ENCODE results near the gene EGFLAM.

DNA sequence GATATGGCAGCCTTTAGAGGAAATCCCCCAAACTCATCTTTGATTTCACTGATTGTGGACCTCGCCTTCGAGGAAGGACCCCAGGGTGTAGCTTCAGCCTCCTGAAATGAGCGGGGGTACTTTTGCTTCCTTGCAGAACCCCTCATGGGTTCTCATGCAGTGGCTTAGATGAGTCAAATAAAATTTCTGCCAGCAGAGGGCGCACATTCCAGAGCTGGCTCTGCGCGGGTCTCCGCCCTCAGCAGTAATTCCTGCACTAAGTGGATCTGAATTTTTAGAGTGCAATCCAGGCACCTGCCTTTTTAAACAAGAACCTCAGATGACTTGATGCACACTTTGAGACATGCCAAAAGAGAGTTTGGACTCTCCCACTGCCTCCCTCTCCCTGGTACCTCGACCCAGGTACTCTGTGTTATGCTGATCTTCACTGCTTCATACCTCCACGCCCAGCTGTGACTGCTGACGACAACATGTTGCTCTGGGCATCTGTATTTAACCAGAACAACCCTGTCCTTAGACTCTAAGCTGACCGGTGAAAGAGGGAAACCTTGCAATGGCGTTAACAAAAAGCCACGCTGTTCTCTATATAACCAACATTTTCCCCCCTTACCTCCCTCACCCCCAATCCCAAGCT lies 7.3 kb downstream of the EGFLAM start:
- 0 out of 2 replicates have a peak, but pooled peaks have one; percentile 21 for TF ChIP-seq ATF7 (IDR thresholded peaks at IDR 0.05)
- TF ChIP-seq SRF (CRISPR knock-in tag; IDR thresholded peaks at IDR 0.05) = no peak
- no peak for TF ChIP-seq CBFB (CRISPR knock-in tag; IDR thresholded peaks at IDR 0.05)
- TF ChIP-seq CTCF (IDR thresholded peaks at IDR 0.05 in 2 of 3, conservative IDR thresholded peaks at IDR 0.05 in 1 of 3; ENCODE audit: insufficient read depth in 2 of 3, low read depth in 1 of 3, low read length in 3 of 3) = peak; percentile 80 to 85 (median 82)
- TF ChIP-seq, protein P1, sequence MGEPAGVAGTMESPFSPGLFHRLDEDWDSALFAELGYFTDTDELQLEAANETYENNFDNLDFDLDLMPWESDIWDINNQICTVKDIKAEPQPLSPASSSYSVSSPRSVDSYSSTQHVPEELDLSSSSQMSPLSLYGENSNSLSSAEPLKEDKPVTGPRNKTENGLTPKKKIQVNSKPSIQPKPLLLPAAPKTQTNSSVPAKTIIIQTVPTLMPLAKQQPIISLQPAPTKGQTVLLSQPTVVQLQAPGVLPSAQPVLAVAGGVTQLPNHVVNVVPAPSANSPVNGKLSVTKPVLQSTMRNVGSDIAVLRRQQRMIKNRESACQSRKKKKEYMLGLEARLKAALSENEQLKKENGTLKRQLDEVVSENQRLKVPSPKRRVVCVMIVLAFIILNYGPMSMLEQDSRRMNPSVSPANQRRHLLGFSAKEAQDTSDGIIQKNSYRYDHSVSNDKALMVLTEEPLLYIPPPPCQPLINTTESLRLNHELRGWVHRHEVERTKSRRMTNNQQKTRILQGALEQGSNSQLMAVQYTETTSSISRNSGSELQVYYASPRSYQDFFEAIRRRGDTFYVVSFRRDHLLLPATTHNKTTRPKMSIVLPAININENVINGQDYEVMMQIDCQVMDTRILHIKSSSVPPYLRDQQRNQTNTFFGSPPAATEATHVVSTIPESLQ (CRISPR knock-in tag; IDR thresholded peaks at IDR 0.05) = no peak
- TF ChIP-seq HDAC2 (IDR thresholded peaks at IDR 0.05) = no peak
- TF ChIP-seq PRDM10 (IDR thresholded peaks at IDR 0.05; ENCODE audit: partially characterized antibody) = no peak
- TF ChIP-seq EZH2 (IDR thresholded peaks at IDR 0.05; ENCODE audit: borderline replicate concordance, low read depth, low read length) = no peak
- no peak for TF ChIP-seq ELF1 (tag; IDR thresholded peaks at IDR 0.05)
- TF ChIP-seq CEBPB (tag; IDR thresholded peaks at IDR 0.05) = no peak
- TF ChIP-seq, protein P2, sequence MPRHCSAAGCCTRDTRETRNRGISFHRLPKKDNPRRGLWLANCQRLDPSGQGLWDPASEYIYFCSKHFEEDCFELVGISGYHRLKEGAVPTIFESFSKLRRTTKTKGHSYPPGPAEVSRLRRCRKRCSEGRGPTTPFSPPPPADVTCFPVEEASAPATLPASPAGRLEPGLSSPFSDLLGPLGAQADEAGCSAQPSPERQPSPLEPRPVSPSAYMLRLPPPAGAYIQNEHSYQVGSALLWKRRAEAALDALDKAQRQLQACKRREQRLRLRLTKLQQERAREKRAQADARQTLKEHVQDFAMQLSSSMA (CRISPR knock-in tag; IDR thresholded peaks at IDR 0.05) = no peak
- TF ChIP-seq, protein P3, sequence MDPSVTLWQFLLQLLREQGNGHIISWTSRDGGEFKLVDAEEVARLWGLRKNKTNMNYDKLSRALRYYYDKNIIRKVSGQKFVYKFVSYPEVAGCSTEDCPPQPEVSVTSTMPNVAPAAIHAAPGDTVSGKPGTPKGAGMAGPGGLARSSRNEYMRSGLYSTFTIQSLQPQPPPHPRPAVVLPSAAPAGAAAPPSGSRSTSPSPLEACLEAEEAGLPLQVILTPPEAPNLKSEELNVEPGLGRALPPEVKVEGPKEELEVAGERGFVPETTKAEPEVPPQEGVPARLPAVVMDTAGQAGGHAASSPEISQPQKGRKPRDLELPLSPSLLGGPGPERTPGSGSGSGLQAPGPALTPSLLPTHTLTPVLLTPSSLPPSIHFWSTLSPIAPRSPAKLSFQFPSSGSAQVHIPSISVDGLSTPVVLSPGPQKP (CRISPR knock-in tag; IDR thresholded peaks at IDR 0.05) = no peak
- no peak for TF ChIP-seq ZNF512 (tag; IDR thresholded peaks at IDR 0.05)

Data from K562 (cell line).